NOMO-1 (cell line): Measurements from ENCODE around the gene IL23R.

ENCODE experiments used
- DNase-seq, 2 experiments: peaks; one replicate each; lab custom pipeline; 2025; ENCODE audit not compliant: unreplicated experiment in 2 of 2; lab: John Stamatoyannopoulos, UW

The IL23R gene

DNA sequence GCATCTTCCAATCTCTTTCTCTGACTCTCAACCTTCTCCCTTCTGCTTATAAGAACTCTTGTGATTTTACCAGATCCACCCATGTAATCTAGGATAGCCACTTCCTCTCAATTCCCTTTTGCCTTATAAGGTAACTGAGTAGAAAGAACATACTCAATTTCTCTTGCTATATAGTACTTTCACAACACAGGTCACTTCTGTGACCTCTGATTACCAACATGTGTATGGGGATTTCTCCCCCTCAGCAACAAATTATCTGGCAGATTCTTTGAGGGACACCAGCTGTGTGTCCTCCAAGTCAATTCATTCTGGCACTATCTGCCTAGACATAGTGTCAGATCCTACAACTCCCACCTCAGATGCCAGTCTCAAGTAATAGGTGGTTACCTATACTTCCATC lies 62.5 kb downstream of the IL23R start:
- no peak for DNase-seq

- no peak for DNase-seq
Observed at GRCh38 chr1:67230539-67230938, 64.3 kb downstream of the IL23R start.

DNA sequence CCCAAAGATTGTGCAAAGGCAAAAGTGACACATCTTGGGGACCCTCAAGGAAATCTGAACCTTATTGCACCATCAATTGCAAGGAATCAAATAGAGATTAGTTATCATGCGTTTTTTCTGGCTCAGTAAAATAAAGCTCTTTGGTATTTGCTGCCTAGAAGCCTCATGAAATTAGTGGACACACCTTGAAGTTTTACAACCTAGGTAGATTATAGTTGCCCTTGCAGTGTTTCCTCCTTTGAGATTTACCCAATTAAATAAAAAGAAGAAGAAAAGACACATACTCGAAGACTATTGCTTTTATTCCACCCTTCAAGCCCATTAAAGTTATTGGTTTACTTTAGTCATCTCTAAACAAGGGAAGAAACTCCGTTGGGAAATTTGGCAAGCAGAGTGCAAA lies 70.0 kb downstream of the IL23R start:
- DNase-seq = no peak

DNA sequence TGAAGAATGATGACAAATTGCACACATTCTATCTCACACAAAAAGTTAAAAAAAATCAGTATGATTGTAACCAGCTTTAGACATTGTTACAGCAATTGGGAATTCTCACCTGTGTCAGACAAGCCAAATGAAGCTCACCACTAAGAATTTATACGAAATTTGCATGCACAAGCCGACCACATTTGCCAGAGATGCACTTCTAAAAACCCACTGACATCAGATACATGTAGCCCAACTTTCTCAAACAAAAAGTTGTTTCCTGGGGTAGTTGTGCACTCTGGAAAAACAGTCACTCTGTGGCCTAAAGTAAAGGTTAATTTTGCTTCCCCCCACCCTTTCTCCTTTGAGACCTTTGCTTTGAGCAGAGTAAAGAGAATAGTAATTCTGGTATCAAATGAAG lies 73.5 kb downstream of the IL23R start:
- no peak for DNase-seq

- no peak for DNase-seq
Observed at GRCh38 chr1:67241200-67241746, 75.0 kb downstream of the IL23R start.

- DNase-seq = no peak
Observed at GRCh38 chr1:67242016-67242415, 75.8 kb downstream of the IL23R start.

- DNase-seq = no peak
Observed at GRCh38 chr1:67250051-67250653, 83.9 kb downstream of the IL23R start.

DNA sequence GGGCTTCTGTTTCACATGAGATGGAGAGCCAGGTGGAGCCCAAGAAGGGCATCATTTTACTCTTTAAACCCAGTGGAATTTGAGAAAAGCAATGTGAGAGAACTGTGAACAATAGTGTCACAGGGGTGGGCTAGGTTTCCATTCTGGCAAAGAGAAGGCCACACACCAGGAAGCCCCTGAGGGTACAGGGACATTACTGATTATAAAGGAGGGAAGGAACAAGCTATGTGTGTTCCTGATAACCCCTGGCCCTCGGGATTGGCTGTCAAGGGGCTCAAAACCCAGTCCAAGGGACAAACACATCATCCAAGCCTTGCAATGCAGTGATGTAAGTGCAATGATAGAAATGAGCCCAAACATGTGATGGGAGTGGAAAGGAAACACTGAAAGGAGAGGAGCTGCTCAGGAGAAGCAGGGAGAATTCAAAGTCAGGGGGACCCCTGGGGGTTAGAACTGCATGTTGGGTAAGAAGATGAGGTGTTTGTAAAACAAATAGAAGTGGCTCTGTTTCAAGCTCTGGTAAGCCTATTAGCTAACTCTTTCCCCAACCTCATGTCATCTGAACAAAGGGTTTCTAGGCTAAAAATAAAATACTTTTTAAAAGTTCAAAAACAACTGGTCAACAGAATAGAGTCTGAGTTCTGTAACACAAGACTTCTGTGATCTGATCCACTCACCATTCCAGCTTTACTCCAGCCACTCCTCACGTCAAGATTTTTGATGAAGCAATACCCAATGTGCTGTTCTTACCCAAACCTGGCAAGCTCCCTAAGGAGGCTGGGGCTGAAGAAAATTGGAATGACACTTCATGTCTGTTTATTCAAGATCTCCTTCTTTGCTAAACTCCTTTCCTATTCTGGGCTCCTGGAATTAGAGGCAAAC lies 90.3 kb downstream of the IL23R start:
- no peak for DNase-seq

DNA sequence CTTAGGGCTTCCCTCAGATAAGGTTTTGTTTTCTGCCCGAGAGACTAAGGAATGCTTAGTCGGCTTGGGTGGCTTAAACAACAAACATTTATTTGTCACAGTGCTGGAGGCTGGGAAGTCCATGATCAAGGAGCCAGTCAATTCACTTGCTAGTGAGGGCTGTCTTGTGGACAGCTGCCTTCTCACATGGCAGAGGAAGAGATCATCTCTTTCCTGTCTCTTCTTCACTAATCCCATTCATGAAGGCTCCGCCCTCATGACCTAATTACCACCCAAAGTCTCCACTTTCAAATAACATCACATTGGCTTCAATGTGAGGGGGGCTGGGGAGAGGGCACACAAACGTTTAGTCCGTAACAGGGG lies 90.9 kb downstream of the IL23R start:
- DNase-seq = no peak

DNA sequence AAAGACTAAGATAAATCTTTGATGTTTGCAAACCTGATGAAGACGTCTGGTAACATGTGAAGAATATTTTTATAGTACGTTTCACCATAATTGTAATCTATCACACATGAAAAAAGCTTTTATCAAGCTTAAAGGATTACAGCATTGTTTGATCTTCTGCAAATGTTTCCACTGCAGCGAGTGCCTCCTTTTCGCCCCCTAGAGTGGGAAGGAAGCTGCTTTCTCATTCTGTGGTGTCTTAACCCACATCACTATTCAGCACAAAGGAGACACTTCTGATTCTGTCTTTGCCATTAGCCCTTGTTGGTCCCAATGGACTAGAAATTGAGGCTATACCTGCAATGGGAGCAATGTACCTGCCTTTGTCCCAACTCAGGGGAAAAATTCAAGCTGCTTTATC lies 95.4 kb downstream of the IL23R start:
- no peak for DNase-seq

- no peak for DNase-seq
Observed at GRCh38 chr1:67262735-67263134, 96.5 kb downstream of the IL23R start.

- DNase-seq = no peak
Observed at GRCh38 chr1:67264152-67264551, 97.9 kb downstream of the IL23R start.

- peak in 1 of 2 experiments; percentile 46 for DNase-seq
Observed at GRCh38 chr1:67264899-67265298, 98.6 kb downstream of the IL23R start.

DNA sequence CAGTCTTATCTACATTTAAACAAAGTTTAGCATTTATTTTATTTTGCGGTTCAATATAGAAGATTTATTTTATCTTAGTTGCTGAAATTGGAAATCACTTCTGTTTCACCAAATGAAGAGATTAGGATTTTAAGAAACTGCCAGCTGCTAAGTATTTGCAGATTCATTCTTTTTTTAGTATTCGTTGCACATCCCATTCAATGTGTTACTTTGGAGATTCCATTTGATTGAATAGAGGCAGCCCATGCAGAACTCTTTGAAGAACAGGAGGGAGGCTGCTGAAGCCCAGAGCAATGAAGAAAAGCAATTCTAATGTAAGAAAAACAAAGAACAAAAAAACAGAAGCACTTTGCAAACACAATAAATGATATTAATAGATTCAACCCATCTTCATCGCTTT lies 102.8 kb downstream of the IL23R start:
- DNase-seq = no peak

GRCh38 chr1:67270541-67270940 lies 104.3 kb downstream of the IL23R start:
- DNase-seq = no peak

DNA sequence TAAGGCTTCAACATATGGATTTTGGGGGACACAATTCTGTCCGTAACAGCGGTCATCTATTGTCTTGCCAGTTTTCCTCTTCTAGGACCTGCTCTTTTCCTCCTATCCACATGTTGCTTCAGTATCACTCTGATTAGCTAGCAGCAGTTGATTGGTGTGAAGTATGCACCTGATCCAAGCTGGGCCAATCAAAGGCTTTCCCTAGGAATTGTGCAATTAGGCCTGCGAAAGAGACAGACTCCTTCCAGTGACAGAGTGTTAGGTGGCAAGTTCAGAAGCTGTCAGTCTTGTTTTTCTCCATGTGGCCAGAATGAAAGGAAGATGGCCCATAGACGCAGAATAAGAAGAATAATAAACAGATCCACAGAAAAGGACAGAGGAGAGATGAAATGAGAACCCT lies 107.3 kb downstream of the IL23R start:
- DNase-seq = no peak

DNA sequence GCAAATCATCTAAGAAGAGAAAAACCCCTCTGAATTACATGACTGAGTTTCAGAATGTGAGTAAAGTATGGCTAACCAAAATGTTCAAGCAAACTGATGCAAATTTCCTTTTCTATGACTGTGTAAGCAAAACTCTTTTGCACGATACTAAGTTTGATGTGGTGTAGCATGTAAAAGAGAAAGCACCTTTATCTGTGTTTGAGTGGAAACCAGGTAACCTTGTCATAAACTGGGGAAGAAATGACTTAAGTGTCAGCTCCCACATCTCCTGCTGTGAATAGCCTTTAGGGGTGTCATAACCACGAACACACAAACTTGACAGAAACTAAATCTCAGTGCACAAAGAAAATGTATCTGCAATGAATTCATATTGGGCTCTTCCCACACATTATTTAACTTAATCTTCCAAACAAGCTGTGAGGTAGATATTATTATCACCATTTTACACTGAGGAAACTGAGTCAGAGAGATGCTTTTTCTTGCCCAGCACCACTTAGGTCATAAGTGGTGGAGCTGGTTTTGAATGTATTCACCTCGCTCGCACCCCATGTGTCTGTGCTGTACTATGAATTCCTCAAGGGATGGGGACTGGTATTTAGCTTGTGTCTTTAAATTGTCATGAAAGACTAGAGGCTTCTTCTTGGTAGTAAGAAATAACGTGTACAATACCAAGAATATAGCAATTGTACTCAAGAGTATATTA lies 108.5 kb downstream of the IL23R start:
- DNase-seq = no peak

DNA sequence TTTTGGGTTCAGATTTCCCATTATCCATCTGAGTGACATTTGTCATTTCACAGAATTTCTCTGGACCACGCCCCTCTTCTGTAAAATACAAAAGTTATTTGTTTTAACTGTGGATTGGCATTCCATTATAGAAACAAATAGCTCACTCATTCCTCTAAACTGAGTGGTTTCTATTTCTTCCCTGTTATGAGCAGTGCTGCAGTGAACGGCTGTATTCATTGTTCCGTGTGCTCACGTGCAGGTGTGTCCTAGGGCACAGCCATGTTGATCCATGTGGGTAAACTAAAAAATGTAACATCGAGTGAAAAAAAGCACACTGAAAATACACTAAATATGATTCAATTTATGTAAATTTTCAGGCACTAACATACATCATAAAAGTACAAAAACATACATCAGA lies 114.4 kb downstream of the IL23R start:
- DNase-seq = no peak

- DNase-seq = no peak
Observed at GRCh38 chr1:67281244-67281643, 115.0 kb downstream of the IL23R start.

GRCh38 chr1:67285780-67286488 lies 119.7 kb downstream of the IL23R start:
- no peak for DNase-seq

GRCh38 chr1:67290236-67290635 lies 124.0 kb downstream of the IL23R start:
- no peak for DNase-seq
